Upper lobe of right lung (tissue), 1 donor: Measurements from ENCODE around the gene DCAF6. TPM values are rescaled to one million over a fixed set of nuclear protein-coding genes. Genes with fewer than 3 reads are reported as not detected.

Source experiments
- ATAC-seq: fragments of 200-7000 bp; cut with Tn5 transposase; one replicate; pipeline ENCODE4 v1.9.1; 2020; ENCODE audit warnings: mild to moderate bottlenecking, moderate library complexity
- DNase-seq: peaks from one replicate; pipeline ENCODE4 v3.0.0-alpha.2; 2020
- H3K27ac ChIP-seq: fragments of 200-600 bp; one replicate; pipeline ENCODE4 v1.8.0; 2022
- H3K27me3 ChIP-seq: fragments of 200-600 bp; one replicate; pipeline ENCODE4 v1.8.0; 2022; ENCODE audit warnings: mild to moderate bottlenecking
- H3K36me3 ChIP-seq: fragments of 200-600 bp; one replicate; pipeline ENCODE4 v1.8.0; 2022
- H3K4me1 ChIP-seq: fragments of 200-600 bp; one replicate; pipeline ENCODE4 v1.8.0; 2022
- H3K4me3 ChIP-seq: fragments of 200-600 bp; one replicate; pipeline ENCODE4 v1.8.0; 2022; ENCODE audit warnings: mild to moderate bottlenecking
- H3K9me3 ChIP-seq: fragments of 200-600 bp; one replicate; pipeline ENCODE4 v1.8.0; 2022
- CTCF ChIP-seq: fragments of 200-600 bp; IDR thresholded peaks from one replicate; pipeline ENCODE4 v1.8.0; 2022; ENCODE audit warnings: antibody characterized with exemption
- intact Hi-C: fragments of 100-400 bp; cut with DNase I; formaldehyde crosslinking; loops from one replicate; pipeline ENCODE4 v1.11.0; 2022
- total RNA-seq: library from RNA; stranded (reverse); fragmentation: NEBNext Ultra II Directional; extraction: Animal tissue kit (Norgen Biotek cat#: 25700); gene quantifications from one replicate; pipeline ENCODE4 v1.2.1, GENCODE V29; 2021
- donor health status: DM: no; HTN: yes; CAD: no; lungs with severe emphysema.

Gene DCAF6
- total RNA-seq, 1 donor from 2014 or later, result 49.9 TPM

GRCh38 chr1:168087696-168088095, 151.2 kb downstream of the DCAF6 start:
- Histone ChIP-seq H3K36me3 (no peaks in the 10 kb centered on the region), H3K27me3 (no peaks in the 10 kb centered on the region), H3K9me3 (no peaks in the 10 kb centered on the region), H3K4me3 (no peak overlapping the region), H3K4me1 (no peaks in the 10 kb centered on the region), H3K27ac (no peak overlapping the region)
- intact Hi-C loops, result no loop called here
- no peak for DNase-seq
- no peak for ATAC-seq
- TF ChIP-seq CTCF, result no peak

- ATAC-seq (no peak), DNase-seq (no peak)
- Histone ChIP-seq H3K4me3 (no peak overlapping the region), H3K4me1 (no peaks in the 10 kb centered on the region), H3K36me3 (no peaks in the 10 kb centered on the region), H3K27ac (no peak overlapping the region), H3K9me3 (no peaks in the 10 kb centered on the region), H3K27me3 (no peaks in the 10 kb centered on the region)
- no peak for TF ChIP-seq CTCF
- intact Hi-C loops, result no loop called here
Observed at GRCh38 chr1:168088511-168089325, 152.2 kb downstream of the DCAF6 start.

GRCh38 chr1:168089326-168089978, 153.0 kb downstream of the DCAF6 start:
- H3K27me3 ChIP-seq, result no peaks in the 10 kb centered on the region
- intact Hi-C loops, result no loop called here
- no peak for ATAC-seq
- no peak for DNase-seq
- H3K4me3 ChIP-seq, result no peak overlapping the region
- H3K36me3 ChIP-seq, result no peaks in the 10 kb centered on the region
- H3K9me3 ChIP-seq, result no peaks in the 10 kb centered on the region
- no peak for TF ChIP-seq CTCF
- no peak overlapping the region for H3K27ac ChIP-seq
- no peaks in the 10 kb centered on the region for H3K4me1 ChIP-seq

GRCh38 chr1:168089979-168090337, 153.5 kb downstream of the DCAF6 start:
- intact Hi-C loops, result no loop called here
- ATAC-seq (no peak), DNase-seq (no peak)
- no peaks in the 10 kb centered on the region for H3K9me3 ChIP-seq
- H3K4me1 ChIP-seq, result no peaks in the 10 kb centered on the region
- no peaks in the 10 kb centered on the region for H3K36me3 ChIP-seq
- H3K27me3 ChIP-seq, result no peaks in the 10 kb centered on the region
- no peak overlapping the region for H3K4me3 ChIP-seq
- no peak overlapping the region for H3K27ac ChIP-seq
- no peak for TF ChIP-seq CTCF

- Histone ChIP-seq H3K4me1 (no peaks in the 10 kb centered on the region), H3K4me3 (no peak overlapping the region), H3K27me3 (no peaks in the 10 kb centered on the region), H3K9me3 (no peaks in the 10 kb centered on the region), H3K36me3 (no peaks in the 10 kb centered on the region), H3K27ac (no peak overlapping the region)
- ATAC-seq (no peak), DNase-seq (no peak)
- no peak for TF ChIP-seq CTCF
- intact Hi-C loops, result no loop called here
Observed at GRCh38 chr1:168090395-168090794, 153.9 kb downstream of the DCAF6 start.
